Body of pancreas (tissue), 4 donors: ENCODE measurements around the gene PHF13. TPM values are rescaled to one million over a fixed set of nuclear protein-coding genes. Genes with fewer than 3 reads are reported as not detected.

ENCODE experiments used
- ATAC-seq: fragments of 150-250 bp; one replicate; pipeline ENCODE4 v1.9.1; 2016
- DNase-seq, 4 donors: peaks; one replicate each; pipeline ENCODE4 v3.0.0-alpha.2; 2019
- H3K27ac ChIP-seq, 4 donors: fragments of 200-600 bp; sonication (generic); 1 replicate in 3 of 4; 2 replicates in 1 of 4; pipeline versions ENCODE4 v1.5.1 to v1.6.1; 2016 to 2019; ENCODE audit warnings: mild to moderate bottlenecking in 1 of 4, mixed read lengths in 1 of 4, moderate library complexity in 1 of 4
- H3K27me3 ChIP-seq, 2 donors: fragments of 200-600 bp; sonication (generic); one replicate each; pipeline ENCODE4 v1.6.0; 2016; ENCODE audit warnings: mild to moderate bottlenecking in 1 of 2
- H3K36me3 ChIP-seq, 2 donors: fragments of 200-600 bp; sonication (generic); replicated peaks in 1 of 2; 2 replicates each; pipeline ENCODE4 v1.5.1; 2016; ENCODE audit warnings: low read depth in 2 of 2; ENCODE audit not compliant: insufficient read depth in 1 of 2
- H3K4me1 ChIP-seq: fragments of 200-600 bp; sonication (generic); one replicate; pipeline ENCODE4 v1.6.0; 2016
- H3K4me3 ChIP-seq, 2 donors: fragments of 200-600 bp; sonication (generic); 1 replicate in 1 of 2; 2 replicates in 1 of 2; pipeline ENCODE4 v1.5.1; 2016 to 2019
- H3K9me3 ChIP-seq, 3 donors: fragments of 200-600 bp; sonication (generic); 1 replicate in 2 of 3; 2 replicates in 1 of 3; pipeline ENCODE4 v1.5.1; 2016
- CTCF ChIP-seq, 7 experiments: fragments of 450-650 bp in 4 of 7; fragments of 200-600 bp in 3 of 7; sonication (generic) in 3 of 7; IDR thresholded peaks; one replicate each; pipeline ENCODE4 v1.5.1; 2016 to 2019; ENCODE audit warnings: antibody characterized with exemption in 7 of 7
- POLR2A ChIP-seq, 3 donors: fragments of 450-650 bp; IDR thresholded peaks; one replicate each; pipeline ENCODE4 v1.6.1; 2016; ENCODE audit warnings: antibody characterized with exemption in 3 of 3, mild to moderate bottlenecking in 2 of 3
- WGBS, 2 donors: methylation state at CpG; one replicate each; pipeline ENCODE4 v1.1.5; 2017; 5-methylcytosine and 5-hydroxymethylcytosine counted together
- intact Hi-C: fragments of 100-400 bp; cut with DNase I; formaldehyde crosslinking; loops from one replicate; pipeline ENCODE4 v1.15.1; 2023
- total RNA-seq, 2 donors: library from RNA; depleted of rRNA; stranded (reverse); fragments of >200 nt; gene quantifications; one replicate each; pipeline ENCODE4 v1.1.0, GENCODE V29; 2016

Gene PHF13
- total RNA-seq, 2 donors from 2014 or later: 6.2 to 9.6 TPM

DNA sequence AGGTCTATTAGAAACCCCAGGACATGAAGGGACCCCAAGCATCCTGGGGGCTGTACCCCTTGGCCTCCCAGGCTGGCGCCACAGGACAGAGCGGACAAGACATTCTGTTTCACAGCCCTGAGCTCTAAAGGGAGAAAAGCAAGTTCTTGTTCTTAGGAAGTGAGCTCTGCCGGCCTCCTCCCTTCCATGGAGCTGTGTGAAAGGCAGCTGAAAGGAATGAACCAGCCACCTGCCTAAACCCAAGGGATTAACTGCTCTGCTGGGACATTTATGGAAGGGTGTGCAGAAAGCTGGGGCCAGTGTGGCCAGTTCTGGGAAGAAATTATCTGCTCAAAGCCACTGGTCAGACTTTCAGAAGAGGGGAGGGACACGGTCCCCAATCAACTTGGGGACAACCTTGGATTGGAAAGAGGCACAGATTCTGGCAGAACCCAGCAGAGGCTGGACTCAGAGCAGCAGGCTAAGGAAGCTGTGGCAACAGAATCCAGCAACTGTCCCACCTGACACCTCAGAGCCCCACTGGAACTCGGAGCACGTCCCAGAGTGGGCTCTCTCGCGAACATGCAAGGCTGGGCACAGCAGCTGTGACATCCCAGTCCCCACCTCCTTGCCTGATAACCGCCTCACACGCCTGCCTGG lies 13.0 kb upstream of the PHF13 start:
- DNase-seq (no peak), ATAC-seq (no peak)
- Histone ChIP-seq H3K27me3 (no peaks in the 10 kb centered on the region), H3K4me1 (peaks cover 69% of the 10 kb centered on the region), H3K4me3 (peak overlapping the region in 1 of 2 donors; percentile 53), H3K9me3 (no peaks in the 10 kb centered on the region), H3K27ac (peak overlapping the region; percentile 86 to 99 (median 96)), H3K36me3 (peaks cover 0 to 10% of the 10 kb centered on the region in 2 donors)
- 11 to 12% methylated on average over 9 to 10 of the region's 10 CpGs for WGBS, 2 donors
- intact Hi-C loops: no loop called here
- TF ChIP-seq POLR2A (IDR thresholded peaks at IDR 0.05) (no peak), CTCF (IDR thresholded peaks at IDR 0.05) (no peak)

DNA sequence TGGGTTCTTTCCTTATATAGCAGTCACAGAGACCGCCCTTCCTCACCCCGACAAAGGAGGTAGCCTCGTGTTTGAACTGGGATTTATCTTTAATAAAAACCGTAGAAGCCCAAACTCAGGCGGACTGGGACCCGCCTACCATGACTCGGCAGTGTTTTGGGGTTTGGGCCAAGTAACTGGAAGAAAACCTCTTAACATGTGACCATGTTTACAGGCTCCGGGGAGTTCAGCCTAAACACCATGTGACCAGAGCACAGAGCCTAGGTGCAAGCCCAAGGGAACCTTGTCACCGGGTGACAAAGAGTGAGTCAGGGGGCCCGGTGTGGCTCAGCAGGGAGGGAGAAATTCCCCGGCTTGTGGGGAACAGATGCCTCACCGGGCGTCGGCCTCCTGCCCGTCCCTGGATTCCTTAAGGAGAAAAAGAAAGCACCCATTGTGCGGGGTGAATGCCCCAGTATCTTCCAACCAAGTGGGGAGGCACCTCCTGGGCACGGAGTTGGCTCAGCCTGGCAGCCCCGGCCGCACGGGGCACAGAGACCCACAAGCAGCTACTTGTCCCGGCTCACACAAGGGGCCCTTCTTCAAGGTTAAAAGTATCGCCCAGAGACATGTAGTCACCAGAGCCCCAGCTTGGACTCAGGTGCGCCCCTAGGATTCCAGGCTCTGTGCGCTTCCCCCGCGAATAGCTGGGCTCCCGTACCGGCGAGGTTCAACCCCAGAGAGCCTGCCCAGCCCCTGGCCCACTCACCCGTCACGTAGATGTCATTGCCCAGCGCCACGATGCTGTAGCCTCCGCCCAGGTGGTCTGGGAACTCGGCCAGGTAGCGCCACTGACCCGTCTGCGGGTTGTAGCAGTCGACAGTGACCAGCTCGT lies 12.2 kb upstream of the PHF13 start:
- H3K4me1 ChIP-seq: peaks cover 62% of the 10 kb centered on the region
- peak overlapping the region; percentile 53 to 75 for H3K4me3 ChIP-seq
- intact Hi-C loops: no loop called here
- H3K27ac ChIP-seq: peak overlapping the region; percentile 86 to 99 (median 96)
- WGBS, 2 donors: 0% methylated on average over 14 to 40 of the region's 40 CpGs
- ATAC-seq (peak; percentile 61), DNase-seq (peak; percentile 84 to 94 (median 92))
- H3K36me3 ChIP-seq: peaks cover 0 to 7% of the 10 kb centered on the region in 2 donors
- H3K27me3 ChIP-seq: no peaks in the 10 kb centered on the region
- H3K9me3 ChIP-seq: no peaks in the 10 kb centered on the region
- TF ChIP-seq POLR2A (IDR thresholded peaks at IDR 0.05) (peak; percentile 80 to 92 (median 85)), CTCF (IDR thresholded peaks at IDR 0.05) (no peak)

GRCh38 chr1:6601923-6602668 lies 11.4 kb upstream of the PHF13 start:
- 0% methylated on average over 11 to 83 of the region's 103 CpGs for WGBS, 2 donors
- Histone ChIP-seq H3K27me3 (no peaks in the 10 kb centered on the region), H3K36me3 (peaks cover 0 to 6% of the 10 kb centered on the region in 2 donors), H3K4me3 (peak overlapping the region; percentile 53 to 75), H3K9me3 (no peaks in the 10 kb centered on the region), H3K4me1 (peaks cover 55% of the 10 kb centered on the region), H3K27ac (peak overlapping the region; percentile 86 to 99 (median 96))
- ATAC-seq: peak; percentile 28
- peak; percentile 67 to 76 (median 70) for DNase-seq
- peak in 3 of 7 experiments; percentile 19 to 26 (median 25) for TF ChIP-seq CTCF (IDR thresholded peaks at IDR 0.05)
- TF ChIP-seq POLR2A (IDR thresholded peaks at IDR 0.05): peak in 1 of 3 donors; percentile 19
- intact Hi-C loops: no loop called here

- Histone ChIP-seq H3K36me3 (peaks cover 0 to 2% of the 10 kb centered on the region in 2 donors), H3K27me3 (no peaks in the 10 kb centered on the region), H3K9me3 (no peaks in the 10 kb centered on the region), H3K27ac (peak within 1 kb of the TSS; percentile 86 to 99 (median 96)), H3K4me1 (peaks cover 48% of the 10 kb centered on the region), H3K4me3 (peak within 1 kb of the TSS; percentile 53 to 75)
- ATAC-seq (peak; percentile 73), DNase-seq (peak; percentile 88 to 92 (median 90))
- TF ChIP-seq CTCF (IDR thresholded peaks at IDR 0.05): peak in 1 of 7 experiments; percentile 29
- peak; percentile 83 to 92 (median 86) for TF ChIP-seq POLR2A (IDR thresholded peaks at IDR 0.05)
- intact Hi-C loops: no loop called here
- WGBS, 2 donors: 0% methylated on average over 2 to 59 of the region's 84 CpGs
Measured at GRCh38 chr1:6602669-6603237, 10.8 kb upstream of the PHF13 start, which contains the start of gene KLHL21. TSS of gene KLHL21 (minus strand) at chr1:6602869. CDS start at chr1:6602817, 52 bp downstream.
